ENCODE measurements around the gene FBL. TPM values are rescaled to one million over a fixed set of nuclear protein-coding genes. Genes with fewer than 3 reads are reported as not detected.

The FBL gene
- total RNA-seq, 2 experiments from 2014 or later, result 336 to 365 TPM

DNA sequence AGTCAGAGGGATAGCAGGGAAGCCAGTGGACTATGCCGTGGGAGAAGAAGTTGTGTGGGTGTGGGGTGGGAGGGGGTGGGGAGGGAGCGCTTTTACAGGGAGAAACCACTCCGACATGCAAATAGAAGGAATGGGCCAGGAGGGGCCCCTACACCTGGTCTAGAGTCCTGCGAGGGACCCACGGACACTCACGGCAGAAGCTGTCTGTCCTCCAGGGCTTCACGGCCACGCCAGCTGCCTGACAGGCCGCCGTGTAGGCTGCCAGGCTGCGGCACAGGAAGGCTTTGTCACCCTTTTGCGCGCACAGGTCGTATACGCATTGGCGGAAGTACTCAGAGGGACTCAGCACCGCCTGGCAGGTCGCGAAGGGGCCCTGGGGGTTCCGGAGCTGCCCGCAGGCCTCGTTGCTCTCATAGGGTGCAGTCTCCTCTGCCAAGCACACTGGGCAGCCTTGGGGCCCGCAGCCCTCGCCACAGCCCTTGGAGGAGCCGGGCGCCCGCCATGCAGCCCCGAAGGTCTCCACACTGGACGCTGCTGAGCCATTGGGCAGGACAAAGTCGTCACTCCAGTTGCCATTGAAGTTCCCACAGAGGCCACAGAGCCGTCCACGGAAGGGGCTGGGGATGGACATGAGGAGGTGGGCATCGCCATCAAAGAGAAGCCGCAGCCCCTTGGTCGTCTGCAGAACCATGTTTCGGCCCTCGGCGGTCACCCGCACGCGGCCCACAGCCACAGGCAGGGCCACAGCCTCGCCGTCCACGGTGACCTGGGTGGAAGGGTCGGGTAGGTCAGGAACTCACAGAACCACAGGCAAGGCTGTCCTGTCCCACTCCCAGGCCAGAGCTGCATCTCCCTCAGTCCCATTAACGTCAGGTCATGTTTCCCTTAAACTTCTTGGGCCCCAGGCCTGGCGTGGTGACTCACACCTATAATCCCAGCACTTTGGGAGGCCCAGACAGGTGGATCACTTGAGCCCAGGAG, 26.0 kb upstream of the FBL start:
- TF ChIP-seq EZH2phosphoT487 (IDR thresholded peaks at IDR 0.05; ENCODE audit: borderline replicate concordance, low read depth, low read length), result no peak
- TF ChIP-seq, protein P1, sequence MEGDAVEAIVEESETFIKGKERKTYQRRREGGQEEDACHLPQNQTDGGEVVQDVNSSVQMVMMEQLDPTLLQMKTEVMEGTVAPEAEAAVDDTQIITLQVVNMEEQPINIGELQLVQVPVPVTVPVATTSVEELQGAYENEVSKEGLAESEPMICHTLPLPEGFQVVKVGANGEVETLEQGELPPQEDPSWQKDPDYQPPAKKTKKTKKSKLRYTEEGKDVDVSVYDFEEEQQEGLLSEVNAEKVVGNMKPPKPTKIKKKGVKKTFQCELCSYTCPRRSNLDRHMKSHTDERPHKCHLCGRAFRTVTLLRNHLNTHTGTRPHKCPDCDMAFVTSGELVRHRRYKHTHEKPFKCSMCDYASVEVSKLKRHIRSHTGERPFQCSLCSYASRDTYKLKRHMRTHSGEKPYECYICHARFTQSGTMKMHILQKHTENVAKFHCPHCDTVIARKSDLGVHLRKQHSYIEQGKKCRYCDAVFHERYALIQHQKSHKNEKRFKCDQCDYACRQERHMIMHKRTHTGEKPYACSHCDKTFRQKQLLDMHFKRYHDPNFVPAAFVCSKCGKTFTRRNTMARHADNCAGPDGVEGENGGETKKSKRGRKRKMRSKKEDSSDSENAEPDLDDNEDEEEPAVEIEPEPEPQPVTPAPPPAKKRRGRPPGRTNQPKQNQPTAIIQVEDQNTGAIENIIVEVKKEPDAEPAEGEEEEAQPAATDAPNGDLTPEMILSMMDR (conservative IDR thresholded peaks at IDR 0.05; ENCODE audit: low read length), result no peak
- intact Hi-C loops (cut with micrococcal nuclease; ENCODE audit: unreplicated experiment), result no loop called here
- Histone ChIP-seq H3K4me3 (ENCODE audit: low read depth, low read length, poor library complexity, severe bottlenecking) (no peak overlapping the region), H3K79me2 (ENCODE audit: insufficient read depth, low read depth, low read length) (no peaks in the 10 kb centered on the region), H2AFZ (ENCODE audit: low read length) (no peak overlapping the region), H3K27ac (ENCODE audit: low read depth, low read length, poor library complexity, severe bottlenecking) (no peak overlapping the region), H4K20me1 (ENCODE audit: insufficient read depth, low read length) (no peaks in the 10 kb centered on the region), H3K4me1 (ENCODE audit: insufficient read depth, low read length, poor library complexity, severe bottlenecking) (no peaks in the 10 kb centered on the region), H3K4me2 (ENCODE audit: low read length) (no peak overlapping the region), H3K9me2 (ENCODE audit: insufficient read depth, low read length) (no peaks in the 10 kb centered on the region), H3K9me3 (ENCODE audit: low read length) (no peaks in the 10 kb centered on the region), H3K36me3 (ENCODE audit: insufficient read depth, low read length) (no peaks in the 10 kb centered on the region)
- POLR2A ChIA-PET, result no interaction called here
- DNase-seq (ENCODE audit: low spot score), result no peak
- no TSS peak for BruUV-seq (replicated peaks)
- CTCF ChIA-PET (ENCODE audit: unreplicated experiment), result no interaction called here

DNA sequence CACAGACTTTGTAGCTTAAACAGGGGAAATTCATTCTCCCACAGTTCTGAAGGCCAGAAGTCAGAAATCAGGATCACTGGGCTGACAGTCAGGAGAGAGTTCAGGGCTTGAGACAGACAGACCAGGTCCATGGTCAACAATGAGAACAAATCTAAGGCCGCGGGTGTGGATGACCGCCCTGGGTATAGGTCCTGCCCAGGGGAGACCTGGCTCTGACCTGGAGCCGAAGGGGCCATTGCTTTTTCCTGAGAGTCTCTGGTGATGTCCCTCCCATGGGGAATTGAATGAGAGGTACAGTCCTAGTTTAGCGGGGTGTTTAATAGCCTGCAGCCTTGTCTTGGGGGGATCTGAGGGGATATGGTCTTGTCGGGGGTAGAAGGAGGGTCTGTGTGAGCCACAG, 25.2 kb upstream of the FBL start:
- no peak overlapping the region for H2AFZ ChIP-seq (ENCODE audit: low read length)
- no peaks in the 10 kb centered on the region for H3K9me2 ChIP-seq (ENCODE audit: insufficient read depth, low read length)
- no peaks in the 10 kb centered on the region for H4K20me1 ChIP-seq (ENCODE audit: insufficient read depth, low read length)
- no peak overlapping the region for H3K27ac ChIP-seq (ENCODE audit: low read depth, low read length, poor library complexity, severe bottlenecking)
- H3K79me2 ChIP-seq (ENCODE audit: insufficient read depth, low read depth, low read length), result no peaks in the 10 kb centered on the region
- TF ChIP-seq, protein P1 (conservative IDR thresholded peaks at IDR 0.05; ENCODE audit: low read length), result no peak
- TF ChIP-seq EZH2phosphoT487 (IDR thresholded peaks at IDR 0.05; ENCODE audit: borderline replicate concordance, low read depth, low read length), result no peak
- no peaks in the 10 kb centered on the region for H3K36me3 ChIP-seq (ENCODE audit: insufficient read depth, low read length)
- H3K4me3 ChIP-seq (ENCODE audit: low read depth, low read length, poor library complexity, severe bottlenecking), result no peak overlapping the region
- no peak for DNase-seq (ENCODE audit: low spot score)
- BruUV-seq (replicated peaks), result no TSS peak
- no peaks in the 10 kb centered on the region for H3K9me3 ChIP-seq (ENCODE audit: low read length)
- intact Hi-C loops (cut with micrococcal nuclease; ENCODE audit: unreplicated experiment), result no loop called here
- H3K4me2 ChIP-seq (ENCODE audit: low read length), result no peak overlapping the region
- ChIA-PET CTCF (ENCODE audit: unreplicated experiment) (no interaction called here), POLR2A (no interaction called here)
- H3K4me1 ChIP-seq (ENCODE audit: insufficient read depth, low read length, poor library complexity, severe bottlenecking), result no peaks in the 10 kb centered on the region
